Measurements from ENCODE around the gene FRMD3.
A peak's percentile ranks its signal among the peaks of the same experiment; 100 is the strongest.

FRMD3 gene

GRCh38 chr9:83235526-83235925 lies 302.7 kb downstream of the FRMD3 start:
- Histone ChIP-seq H3K4me1 (ENCODE audit: control insufficient read depth, insufficient read depth, low read length) (peaks cover 24% of the 10 kb centered on the region), H3K27ac (ENCODE audit: low read depth, low read length) (peak overlapping the region; percentile 50), H3K9me3 (ENCODE audit: control insufficient read depth, insufficient read depth, low read length) (no peaks in the 10 kb centered on the region), H3K9ac (ENCODE audit: low read depth, low read length) (no peak overlapping the region), H3K4me3 (ENCODE audit: low read depth, low read length) (no peak overlapping the region), H3K36me3 (ENCODE audit: control insufficient read depth, insufficient read depth, low read length) (no peaks in the 10 kb centered on the region), H3K27me3 (ENCODE audit: control insufficient read depth, insufficient read depth, low read length) (no peaks in the 10 kb centered on the region)

- peaks cover 8% of the 10 kb centered on the region; the same call in 1 of the 2 replicates for H3K9me3 ChIP-seq (ENCODE audit: control insufficient read depth, insufficient read depth, low read length)
These were observed 303.7 kb downstream of the FRMD3 start for GRCh38 chr9:83234541-83234940.

GRCh38 chr9:83233647-83234046 lies 304.6 kb downstream of the FRMD3 start:
- H3K4me3 ChIP-seq (ENCODE audit: low read depth, low read length): no peak overlapping the region
- H3K9ac ChIP-seq (ENCODE audit: low read depth, low read length): no peak overlapping the region
- no peaks in the 10 kb centered on the region for H3K36me3 ChIP-seq (ENCODE audit: control insufficient read depth, insufficient read depth, low read length)
- H3K27ac ChIP-seq (ENCODE audit: low read depth, low read length): no peak overlapping the region
- peaks cover 13% of the 10 kb centered on the region; the same call in 1 of the 2 replicates for H3K9me3 ChIP-seq (ENCODE audit: control insufficient read depth, insufficient read depth, low read length)
- no peaks in the 10 kb centered on the region for H3K27me3 ChIP-seq (ENCODE audit: control insufficient read depth, insufficient read depth, low read length)
- peaks cover 24% of the 10 kb centered on the region for H3K4me1 ChIP-seq (ENCODE audit: control insufficient read depth, insufficient read depth, low read length)

More at GRCh38 chr9:83234541-83234940, 303.7 kb downstream of the FRMD3 start:
- no peak overlapping the region for H3K4me3 ChIP-seq (ENCODE audit: low read depth, low read length)
- H3K27ac ChIP-seq (ENCODE audit: low read depth, low read length): no peak overlapping the region
- H3K27me3 ChIP-seq (ENCODE audit: control insufficient read depth, insufficient read depth, low read length): no peaks in the 10 kb centered on the region
- peaks cover 24% of the 10 kb centered on the region for H3K4me1 ChIP-seq (ENCODE audit: control insufficient read depth, insufficient read depth, low read length)
- H3K9ac ChIP-seq (ENCODE audit: low read depth, low read length): no peak overlapping the region
- no peaks in the 10 kb centered on the region for H3K36me3 ChIP-seq (ENCODE audit: control insufficient read depth, insufficient read depth, low read length)

GRCh38 chr9:83231039-83231438 lies 307.2 kb downstream of the FRMD3 start:
- Histone ChIP-seq H3K9ac (ENCODE audit: low read depth, low read length) (no peak overlapping the region), H3K9me3 (ENCODE audit: control insufficient read depth, insufficient read depth, low read length) (peaks cover 13% of the 10 kb centered on the region; the same call in 1 of the 2 replicates), H3K4me3 (ENCODE audit: low read depth, low read length) (no peak overlapping the region), H3K36me3 (ENCODE audit: control insufficient read depth, insufficient read depth, low read length) (no peaks in the 10 kb centered on the region), H3K27ac (ENCODE audit: low read depth, low read length) (no peak overlapping the region), H3K4me1 (ENCODE audit: control insufficient read depth, insufficient read depth, low read length) (peaks cover 21% of the 10 kb centered on the region), H3K27me3 (ENCODE audit: control insufficient read depth, insufficient read depth, low read length) (no peaks in the 10 kb centered on the region)

DNA sequence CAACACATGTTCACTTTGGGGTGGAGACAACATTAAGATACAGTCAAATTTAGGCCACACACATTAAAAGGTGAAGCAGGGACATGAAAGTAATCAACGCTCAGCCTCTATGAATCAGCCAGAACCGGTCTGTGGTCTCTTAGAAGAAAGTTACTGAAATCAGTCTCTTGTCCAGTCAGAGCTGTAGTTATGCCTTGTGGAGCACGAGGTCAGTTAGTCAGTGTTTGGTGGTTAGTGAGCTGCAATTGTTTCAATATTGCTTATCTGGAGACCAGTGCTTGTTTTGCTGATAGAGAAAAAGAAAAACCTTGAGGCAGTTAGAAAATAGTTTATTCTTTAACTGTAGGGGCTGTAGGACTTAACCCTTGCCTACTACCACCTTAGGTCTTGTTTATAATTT lies 317.5 kb downstream of the FRMD3 start:
- Histone ChIP-seq H3K27me3 (ENCODE audit: control insufficient read depth, insufficient read depth, low read length) (no peaks in the 10 kb centered on the region), H3K4me1 (ENCODE audit: control insufficient read depth, insufficient read depth, low read length) (peaks cover 3% of the 10 kb centered on the region; the same call in 1 of the 2 replicates), H3K36me3 (ENCODE audit: control insufficient read depth, insufficient read depth, low read length) (no peaks in the 10 kb centered on the region), H3K9ac (ENCODE audit: low read depth, low read length) (no peak overlapping the region), H3K4me3 (ENCODE audit: low read depth, low read length) (no peak overlapping the region), H3K9me3 (ENCODE audit: control insufficient read depth, insufficient read depth, low read length) (peaks cover 9% of the 10 kb centered on the region), H3K27ac (ENCODE audit: low read depth, low read length) (peak overlapping the region; percentile 0)

DNA sequence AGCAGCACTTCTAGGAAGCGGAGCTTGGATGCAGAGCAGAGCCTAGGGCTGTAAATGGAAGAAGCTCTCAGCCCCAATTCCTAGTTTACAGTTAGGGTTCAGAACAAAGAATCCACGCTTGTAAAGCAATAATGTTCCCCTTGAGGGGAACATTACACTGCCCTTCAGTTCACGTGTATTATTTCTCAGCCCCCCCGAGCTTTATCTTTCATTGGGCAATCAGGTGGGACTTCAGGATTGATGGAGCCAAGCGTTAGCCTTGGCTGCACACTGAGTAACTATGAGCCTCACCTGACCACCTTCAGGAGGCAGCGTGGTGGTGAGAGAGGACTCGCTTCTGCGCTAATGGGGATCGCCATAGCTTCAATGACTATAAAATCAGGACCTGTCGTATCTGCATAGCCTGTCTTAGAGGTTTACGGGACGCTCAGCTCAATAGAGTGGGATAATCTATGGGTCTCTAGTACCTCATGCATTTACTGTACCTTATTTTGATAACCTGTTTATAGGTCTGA lies 318.2 kb downstream of the FRMD3 start:
- Histone ChIP-seq H3K9ac (ENCODE audit: low read depth, low read length) (no peak overlapping the region), H3K36me3 (ENCODE audit: control insufficient read depth, insufficient read depth, low read length) (no peaks in the 10 kb centered on the region), H3K4me1 (ENCODE audit: control insufficient read depth, insufficient read depth, low read length) (peaks cover 3% of the 10 kb centered on the region; the same call in 1 of the 2 replicates), H3K4me3 (ENCODE audit: low read depth, low read length) (peak overlapping the region; percentile 83), H3K27ac (ENCODE audit: low read depth, low read length) (peak overlapping the region; percentile 36), H3K9me3 (ENCODE audit: control insufficient read depth, insufficient read depth, low read length) (peaks cover 9% of the 10 kb centered on the region), H3K27me3 (ENCODE audit: control insufficient read depth, insufficient read depth, low read length) (no peaks in the 10 kb centered on the region)

DNA sequence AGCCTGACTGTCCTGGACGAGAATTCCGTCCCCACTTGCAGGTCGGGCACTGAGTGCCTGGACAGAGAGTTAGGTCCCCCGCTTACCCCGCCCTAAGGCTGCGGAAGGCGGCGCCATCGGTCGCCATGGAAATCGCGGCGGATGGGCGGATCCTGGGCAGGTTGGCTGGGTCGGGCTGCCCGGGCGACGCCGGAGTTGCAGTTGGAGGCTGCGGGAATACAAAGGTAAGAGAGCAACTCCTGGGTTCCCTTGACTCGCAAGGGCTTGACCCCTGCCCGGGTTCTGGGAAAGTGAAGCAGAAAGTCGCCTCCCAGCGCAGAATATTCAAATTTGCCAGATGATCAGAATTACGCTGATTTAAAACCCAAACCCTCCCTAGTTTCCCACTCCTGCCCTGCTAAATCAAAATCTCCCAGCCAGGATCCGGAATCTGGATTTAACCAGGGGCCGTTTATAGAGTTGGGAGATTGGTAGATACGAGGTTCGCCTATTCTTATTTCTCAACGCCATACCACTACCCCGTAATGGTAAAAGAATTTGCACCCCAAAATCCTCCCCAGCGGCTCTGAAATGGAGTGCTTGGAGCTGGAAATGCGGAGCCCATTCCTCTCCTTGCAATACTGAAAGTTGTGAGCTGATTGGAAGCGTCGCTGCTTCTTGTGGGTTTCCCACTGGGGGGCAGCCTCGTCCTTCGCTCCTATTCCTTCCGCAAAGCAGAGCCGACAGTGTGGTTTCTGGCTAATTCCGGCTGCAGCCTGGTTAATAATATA lies 318.9 kb downstream of the FRMD3 start:
- Histone ChIP-seq H3K9me3 (ENCODE audit: control insufficient read depth, insufficient read depth, low read length) (peaks cover 9% of the 10 kb centered on the region), H3K9ac (ENCODE audit: low read depth, low read length) (0 out of 2 replicates have a peak overlapping the region, but pooled peaks have one; percentile 22), H3K27me3 (ENCODE audit: control insufficient read depth, insufficient read depth, low read length) (no peaks in the 10 kb centered on the region), H3K36me3 (ENCODE audit: control insufficient read depth, insufficient read depth, low read length) (no peaks in the 10 kb centered on the region), H3K4me1 (ENCODE audit: control insufficient read depth, insufficient read depth, low read length) (peaks cover 3% of the 10 kb centered on the region; the same call in 1 of the 2 replicates), H3K4me3 (ENCODE audit: low read depth, low read length) (peak overlapping the region; percentile 83), H3K27ac (ENCODE audit: low read depth, low read length) (peak overlapping the region; percentile 36)

GRCh38 chr9:83218411-83219090 lies 319.6 kb downstream of the FRMD3 start:
- Histone ChIP-seq H3K4me3 (ENCODE audit: low read depth, low read length) (0 out of 2 replicates have a peak overlapping the region, but pooled peaks have one; percentile 83), H3K9ac (ENCODE audit: low read depth, low read length) (no peak overlapping the region), H3K36me3 (ENCODE audit: control insufficient read depth, insufficient read depth, low read length) (no peaks in the 10 kb centered on the region), H3K4me1 (ENCODE audit: control insufficient read depth, insufficient read depth, low read length) (peaks cover 3% of the 10 kb centered on the region; the same call in 1 of the 2 replicates), H3K9me3 (ENCODE audit: control insufficient read depth, insufficient read depth, low read length) (peaks cover 9% of the 10 kb centered on the region), H3K27ac (ENCODE audit: low read depth, low read length) (no peak overlapping the region), H3K27me3 (ENCODE audit: control insufficient read depth, insufficient read depth, low read length) (no peaks in the 10 kb centered on the region)

DNA sequence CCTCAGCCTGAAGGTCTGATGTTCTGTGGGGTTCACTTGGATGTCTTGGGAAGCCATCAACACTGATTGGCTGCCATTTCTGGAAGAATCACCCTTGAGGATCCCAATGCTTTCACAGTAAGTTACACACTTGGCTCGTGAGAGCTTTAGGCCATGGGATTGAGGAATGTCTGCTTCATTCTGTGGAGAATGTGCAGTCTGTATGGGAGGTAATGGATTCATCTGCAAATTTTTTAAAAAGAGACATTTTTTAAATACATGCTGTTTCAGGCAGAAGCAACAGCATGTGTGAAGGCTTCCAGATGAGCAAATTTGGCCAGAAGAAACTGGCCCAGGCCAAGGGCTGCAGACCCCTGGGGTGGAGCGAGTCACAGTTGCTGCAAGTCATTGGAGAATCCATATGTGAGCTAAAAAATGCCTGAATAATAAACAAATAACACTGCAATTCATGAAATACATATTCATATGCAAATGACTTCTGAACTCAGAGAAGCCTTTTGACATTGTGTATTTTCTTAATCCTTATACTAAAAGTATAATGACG lies 328.9 kb downstream of the FRMD3 start:
- Histone ChIP-seq H3K27me3 (ENCODE audit: control insufficient read depth, insufficient read depth, low read length) (no peaks in the 10 kb centered on the region), H3K9ac (ENCODE audit: low read depth, low read length) (no peak overlapping the region), H3K4me1 (ENCODE audit: control insufficient read depth, insufficient read depth, low read length) (no peaks in the 10 kb centered on the region), H3K4me3 (ENCODE audit: low read depth, low read length) (no peak overlapping the region), H3K36me3 (ENCODE audit: control insufficient read depth, insufficient read depth, low read length) (no peaks in the 10 kb centered on the region), H3K27ac (ENCODE audit: low read depth, low read length) (no peak overlapping the region), H3K9me3 (ENCODE audit: control insufficient read depth, insufficient read depth, low read length) (no peaks in the 10 kb centered on the region)

GRCh38 chr9:83208065-83208850 lies 329.9 kb downstream of the FRMD3 start:
- H3K27ac ChIP-seq (ENCODE audit: low read depth, low read length): no peak overlapping the region
- no peak overlapping the region for H3K4me3 ChIP-seq (ENCODE audit: low read depth, low read length)
- H3K27me3 ChIP-seq (ENCODE audit: control insufficient read depth, insufficient read depth, low read length): no peaks in the 10 kb centered on the region
- no peak overlapping the region for H3K9ac ChIP-seq (ENCODE audit: low read depth, low read length)
- H3K9me3 ChIP-seq (ENCODE audit: control insufficient read depth, insufficient read depth, low read length): no peaks in the 10 kb centered on the region
- no peaks in the 10 kb centered on the region for H3K36me3 ChIP-seq (ENCODE audit: control insufficient read depth, insufficient read depth, low read length)
- no peaks in the 10 kb centered on the region for H3K4me1 ChIP-seq (ENCODE audit: control insufficient read depth, insufficient read depth, low read length)
